Lung (tissue), 12 donors: Measurements from ENCODE around the gene GRK7. TPM values are rescaled to one million over a fixed set of nuclear protein-coding genes. Genes with fewer than 3 reads are reported as not detected.

Experiments used
- ATAC-seq: fragments of 200-7000 bp; cut with Tn5 transposase; one replicate; pipeline ENCODE4 v1.9.1; 2020; ENCODE audit warnings: moderate number of reproducible peaks; ENCODE audit not compliant: insufficient read depth, low FRiP score
- DNase-seq, 3 donors: peaks; one replicate each; pipeline ENCODE4 v3.0.0-alpha.2; 2013 to 2017
- H3K27ac ChIP-seq, 2 donors: one replicate each; pipeline ENCODE4 v1.5.1; 2013; ENCODE audit warnings: mild to moderate bottlenecking in 2 of 2, moderate library complexity in 2 of 2, control low read depth in 1 of 2, inconsistent platforms in 1 of 2, low read depth in 1 of 2, low read length in 1 of 2
- H3K27me3 ChIP-seq, 3 donors: one replicate each; pipeline ENCODE4 v1.5.1; 2013; ENCODE audit warnings: low read length in 2 of 3; ENCODE audit not compliant: control insufficient read depth in 3 of 3, insufficient read depth in 3 of 3
- H3K36me3 ChIP-seq, 4 donors: one replicate each; pipeline ENCODE4 v1.5.1; 2013; ENCODE audit warnings: low read length in 4 of 4, mild to moderate bottlenecking in 1 of 4, moderate library complexity in 1 of 4; ENCODE audit not compliant: control insufficient read depth in 4 of 4, insufficient read depth in 4 of 4
- H3K4me1 ChIP-seq, 5 donors: one replicate each; pipeline ENCODE4 v1.5.1; 2013; ENCODE audit warnings: low read length in 5 of 5, mild to moderate bottlenecking in 2 of 5, moderate library complexity in 1 of 5; ENCODE audit not compliant: control insufficient read depth in 5 of 5, insufficient read depth in 5 of 5
- H3K4me3 ChIP-seq: one replicate; pipeline ENCODE4 v1.5.1; 2013; ENCODE audit warnings: mild to moderate bottlenecking, control low read depth, moderate library complexity
- H3K9ac ChIP-seq, 2 donors: one replicate each; pipeline ENCODE4 v1.5.1; 2013; ENCODE audit warnings: low read length in 2 of 2, control low read depth in 1 of 2; ENCODE audit not compliant: insufficient read depth in 1 of 2
- H3K9me3 ChIP-seq, 4 donors: one replicate each; pipeline ENCODE4 v1.5.1; 2013; ENCODE audit warnings: low read length in 3 of 4, mild to moderate bottlenecking in 1 of 4, moderate library complexity in 1 of 4; ENCODE audit not compliant: control insufficient read depth in 4 of 4, insufficient read depth in 3 of 4
- whole genome bisulfite sequencing, 2 donors: extraction: QIAGEN DNeasy Blood & Tissue Kit; methylation state at CpG; one replicate each; pipeline ENCODE4 v1.1.7; 2013; 5-methylcytosine and 5-hydroxymethylcytosine counted together
- polyA plus RNA-seq, 2 donors: library from polyadenylated mRNA; stranded (reverse); fragments of 200-250 nt; gene quantifications; one replicate each; pipeline ENCODE4 v1.2.1, GENCODE V29; 2013
- total RNA-seq, 2 donors: library from RNA; depleted of rRNA in 1 of 2; stranded (reverse); fragments of >200 nt in 1 of 2; gene quantifications; one replicate each; pipeline ENCODE4 v1.2.1, GENCODE V29; 2014 to 2021
- TF ChIP-seq, protein P1 (sequence below): IDR thresholded peaks from 2 replicates; pipeline ENCODE4 v1.5.1; 2012; ENCODE audit warnings: mild to moderate bottlenecking; ENCODE audit errors: control extremely low read depth, extremely low read depth
- donor health status: control.
- donor health status: control.
- donor health status: Bipolar disorder and iron deficiency.
- donor health status: healthy.
- donor health status: DM: yes; HTN: yes; CAD: no.

The GRK7 gene
- total and polyA plus RNA-seq, 4 donors: 0.06 to 0.12 (median 0.06) TPM; not detected in 1

DNA sequence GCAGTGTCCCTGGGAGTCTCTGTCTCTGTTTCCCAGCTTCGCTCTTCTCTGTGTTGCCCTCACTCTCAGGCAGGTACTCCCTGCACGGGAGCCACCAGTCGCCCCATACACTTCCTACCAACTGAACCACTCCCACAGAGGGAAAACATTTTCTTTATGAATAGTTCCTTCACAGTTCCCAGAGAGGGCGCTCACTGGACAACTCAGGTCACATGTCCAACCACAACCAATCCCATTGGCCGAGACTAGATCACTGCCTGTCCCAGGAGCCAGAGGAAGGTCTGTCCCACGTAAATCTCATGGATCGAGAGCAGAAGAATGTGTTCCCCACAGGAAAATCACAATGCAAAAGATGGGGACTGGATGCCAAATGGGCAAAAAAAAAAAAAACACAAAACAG, 26.1 kb downstream of the GRK7 start:
- Histone ChIP-seq H3K4me3 (no peak overlapping the region), H3K27me3 (no peaks in the 10 kb centered on the region), H3K9me3 (no peaks in the 10 kb centered on the region), H3K4me1 (no peaks in the 10 kb centered on the region), H3K36me3 (no peaks in the 10 kb centered on the region), H3K9ac (no peak overlapping the region), H3K27ac (no peak overlapping the region)
- TF ChIP-seq, protein P1, sequence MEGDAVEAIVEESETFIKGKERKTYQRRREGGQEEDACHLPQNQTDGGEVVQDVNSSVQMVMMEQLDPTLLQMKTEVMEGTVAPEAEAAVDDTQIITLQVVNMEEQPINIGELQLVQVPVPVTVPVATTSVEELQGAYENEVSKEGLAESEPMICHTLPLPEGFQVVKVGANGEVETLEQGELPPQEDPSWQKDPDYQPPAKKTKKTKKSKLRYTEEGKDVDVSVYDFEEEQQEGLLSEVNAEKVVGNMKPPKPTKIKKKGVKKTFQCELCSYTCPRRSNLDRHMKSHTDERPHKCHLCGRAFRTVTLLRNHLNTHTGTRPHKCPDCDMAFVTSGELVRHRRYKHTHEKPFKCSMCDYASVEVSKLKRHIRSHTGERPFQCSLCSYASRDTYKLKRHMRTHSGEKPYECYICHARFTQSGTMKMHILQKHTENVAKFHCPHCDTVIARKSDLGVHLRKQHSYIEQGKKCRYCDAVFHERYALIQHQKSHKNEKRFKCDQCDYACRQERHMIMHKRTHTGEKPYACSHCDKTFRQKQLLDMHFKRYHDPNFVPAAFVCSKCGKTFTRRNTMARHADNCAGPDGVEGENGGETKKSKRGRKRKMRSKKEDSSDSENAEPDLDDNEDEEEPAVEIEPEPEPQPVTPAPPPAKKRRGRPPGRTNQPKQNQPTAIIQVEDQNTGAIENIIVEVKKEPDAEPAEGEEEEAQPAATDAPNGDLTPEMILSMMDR: no peak
- 95% methylated on average over 7 of the region's 7 CpGs for WGBS, 2 donors
- ATAC-seq (no peak), DNase-seq (no peak)

DNA sequence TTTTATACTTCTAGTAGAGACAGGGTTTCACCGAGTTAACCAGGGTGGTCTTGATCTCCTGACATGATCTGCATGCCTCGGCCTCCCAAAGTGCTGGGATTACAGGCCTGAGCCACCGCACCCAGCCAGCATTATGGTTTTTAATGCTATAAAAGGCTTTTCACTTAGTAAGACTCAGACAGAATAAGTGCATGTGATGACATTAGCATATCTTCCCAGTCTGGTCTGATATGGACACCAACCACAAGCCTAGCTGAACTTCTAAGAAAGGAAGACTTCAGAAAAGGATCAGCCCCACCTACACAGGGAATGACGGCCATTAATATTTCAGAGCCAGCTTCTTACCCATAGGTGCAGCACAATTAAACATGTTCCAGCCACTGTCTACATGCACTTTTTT, 27.0 kb downstream of the GRK7 start:
- 94 to 97% methylated on average over 4 of the region's 4 CpGs for WGBS, 2 donors
- no peaks in the 10 kb centered on the region for H3K4me1 ChIP-seq
- DNase-seq: no peak
- H3K4me3 ChIP-seq: no peak overlapping the region
- ATAC-seq: no peak
- H3K36me3 ChIP-seq: no peaks in the 10 kb centered on the region
- H3K9me3 ChIP-seq: no peaks in the 10 kb centered on the region
- no peak overlapping the region for H3K27ac ChIP-seq
- no peaks in the 10 kb centered on the region for H3K27me3 ChIP-seq
- TF ChIP-seq, protein P1: no peak
- H3K9ac ChIP-seq: no peak overlapping the region

DNA sequence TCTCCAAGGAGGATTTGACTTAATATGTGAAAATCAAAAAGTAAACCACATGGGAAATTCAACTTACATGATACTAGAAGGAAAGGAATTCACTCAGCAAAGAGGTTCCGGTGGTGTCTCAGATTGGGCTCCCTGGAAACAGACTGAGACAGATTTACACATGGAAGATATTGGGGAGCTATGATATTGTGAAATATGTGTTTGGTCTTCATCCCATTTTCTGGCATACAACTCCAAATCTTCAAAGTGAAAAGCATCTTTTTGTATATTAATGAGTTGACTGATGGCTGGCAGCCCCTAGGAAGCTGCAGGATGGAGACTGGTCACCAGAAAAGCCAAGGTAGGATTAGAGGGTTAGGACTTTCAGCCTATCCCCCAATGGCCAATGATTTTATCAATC, 29.3 kb downstream of the GRK7 start:
- WGBS, 2 donors: 98 to 100% methylated on average over 1 of the region's 1 CpG
- Histone ChIP-seq H3K4me1 (peaks cover 0 to 19% (median 10%) of the 10 kb centered on the region in 5 donors), H3K4me3 (no peak overlapping the region), H3K36me3 (no peaks in the 10 kb centered on the region), H3K27me3 (no peaks in the 10 kb centered on the region), H3K27ac (no peak overlapping the region), H3K9ac (no peak overlapping the region), H3K9me3 (no peaks in the 10 kb centered on the region)
- DNase-seq (no peak), ATAC-seq (no peak)
- TF ChIP-seq, protein P1: no peak
